Epidermal melanocyte (primary cell): ENCODE results near the gene SBSN.

Source experiments
- DNase-seq: peaks from one replicate; pipeline ENCODE4 v3.0.0; 2011; ENCODE audit warnings: low spot score; ENCODE audit not compliant: insufficient read length

Gene SBSN, protein sequence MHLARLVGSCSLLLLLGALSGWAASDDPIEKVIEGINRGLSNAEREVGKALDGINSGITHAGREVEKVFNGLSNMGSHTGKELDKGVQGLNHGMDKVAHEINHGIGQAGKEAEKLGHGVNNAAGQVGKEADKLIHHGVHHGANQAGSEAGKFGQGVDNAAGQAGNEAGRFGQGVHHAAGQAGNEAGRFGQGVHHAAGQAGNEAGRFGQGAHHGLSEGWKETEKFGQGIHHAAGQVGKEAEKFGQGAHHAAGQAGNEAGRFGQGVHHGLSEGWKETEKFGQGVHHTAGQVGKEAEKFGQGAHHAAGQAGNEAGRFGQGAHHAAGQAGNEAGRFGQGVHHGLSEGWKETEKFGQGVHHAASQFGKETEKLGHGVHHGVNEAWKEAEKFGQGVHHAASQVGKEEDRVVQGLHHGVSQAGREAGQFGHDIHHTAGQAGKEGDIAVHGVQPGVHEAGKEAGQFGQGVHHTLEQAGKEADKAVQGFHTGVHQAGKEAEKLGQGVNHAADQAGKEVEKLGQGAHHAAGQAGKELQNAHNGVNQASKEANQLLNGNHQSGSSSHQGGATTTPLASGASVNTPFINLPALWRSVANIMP

DNA sequence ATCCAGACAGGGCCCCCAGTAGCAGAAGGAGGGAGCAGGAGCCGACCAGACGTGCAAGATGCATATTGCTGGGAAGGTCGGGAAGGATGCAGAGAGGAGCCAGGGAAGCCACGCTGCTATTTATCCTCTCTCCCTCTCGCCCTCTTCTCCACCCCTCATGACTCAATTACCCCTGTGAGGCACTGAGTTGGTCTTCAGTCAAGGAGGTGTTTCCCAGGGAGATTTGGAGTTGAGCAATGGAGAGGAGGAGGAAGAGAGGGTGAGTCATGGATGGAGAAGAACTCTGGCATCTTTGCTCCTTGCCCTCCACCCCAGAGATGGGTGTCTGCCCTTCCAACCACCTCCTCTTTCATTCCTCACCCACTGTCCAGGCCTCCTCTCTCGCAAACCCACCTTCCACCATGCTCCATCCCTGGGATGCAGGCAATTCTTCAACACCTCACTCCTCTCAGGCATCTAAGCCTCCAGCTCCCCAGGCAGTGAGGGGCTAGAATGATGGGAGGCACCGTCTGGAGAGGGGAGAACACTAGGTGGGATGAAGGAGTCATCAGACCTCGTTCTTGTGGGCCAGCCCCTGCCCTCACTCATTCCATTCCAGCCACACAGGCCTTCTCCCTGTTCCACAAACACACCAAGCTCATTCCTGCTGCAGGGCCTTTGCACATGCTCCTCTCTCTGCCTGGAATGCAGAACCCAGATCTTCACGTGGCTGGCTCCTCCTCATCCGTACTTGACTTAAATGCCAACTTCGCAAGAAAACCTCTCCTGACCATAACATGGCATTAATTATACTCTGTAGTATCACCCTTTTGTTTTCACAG lies at the start of gene SBSN:
Gene SBSN (minus strand): TSS at position 94 of the 821 bp plus-strand sequence. CDS start 30 bp downstream, at position 64.
- DNase-seq = no peak

DNA sequence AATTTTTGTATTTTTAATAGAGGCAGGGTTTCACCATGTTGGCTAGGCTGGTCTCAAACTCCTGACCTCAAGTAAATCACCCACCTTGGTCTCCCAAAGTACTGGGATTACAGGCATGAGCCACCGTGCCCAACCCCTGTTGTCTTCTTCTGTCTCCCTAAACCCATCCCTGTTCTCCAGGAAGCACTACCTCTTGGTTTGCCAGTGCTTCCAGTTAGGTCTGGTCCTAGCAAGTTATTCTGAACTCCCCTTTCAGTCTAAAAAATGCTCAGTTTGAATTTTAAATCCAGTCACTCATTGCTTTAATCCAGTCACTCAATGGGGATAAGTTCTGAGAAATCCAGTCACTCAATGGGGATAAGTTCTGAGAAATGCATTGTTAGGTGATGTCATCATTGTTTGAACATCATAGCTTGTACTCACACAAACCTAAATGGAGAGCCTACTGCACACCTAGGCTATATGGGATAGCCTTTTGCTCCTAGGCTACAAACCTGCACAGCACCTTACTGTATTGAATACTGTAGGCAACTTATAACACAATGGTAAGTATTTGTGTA lies 43.4 kb upstream of the SBSN start:
- DNase-seq = no peak

DNA sequence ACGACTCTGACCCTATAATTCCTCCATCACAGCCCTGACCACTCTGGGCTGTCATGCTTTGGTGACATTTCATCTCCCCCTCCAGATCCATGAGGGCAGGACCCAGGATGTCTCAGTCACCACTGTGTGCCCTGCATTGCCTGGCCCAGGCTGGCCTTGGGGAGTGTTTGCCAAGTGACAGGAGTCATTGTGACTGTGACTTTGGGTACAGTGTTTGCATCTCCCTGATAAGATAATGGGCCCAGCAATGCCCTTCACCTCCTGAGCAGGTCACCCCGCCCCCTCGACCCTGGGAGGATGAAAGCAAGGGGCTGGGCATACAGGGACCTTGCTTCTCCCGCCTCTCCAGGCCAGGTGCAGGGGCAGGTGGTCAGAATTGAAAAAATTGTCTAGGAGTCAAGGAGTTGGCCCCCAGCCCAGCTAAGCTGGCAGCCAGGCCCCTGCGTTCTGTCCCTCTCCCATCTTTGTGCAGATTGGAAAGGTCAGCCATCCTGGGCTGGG lies 41.2 kb upstream of the SBSN start:
- no peak for DNase-seq

DNA sequence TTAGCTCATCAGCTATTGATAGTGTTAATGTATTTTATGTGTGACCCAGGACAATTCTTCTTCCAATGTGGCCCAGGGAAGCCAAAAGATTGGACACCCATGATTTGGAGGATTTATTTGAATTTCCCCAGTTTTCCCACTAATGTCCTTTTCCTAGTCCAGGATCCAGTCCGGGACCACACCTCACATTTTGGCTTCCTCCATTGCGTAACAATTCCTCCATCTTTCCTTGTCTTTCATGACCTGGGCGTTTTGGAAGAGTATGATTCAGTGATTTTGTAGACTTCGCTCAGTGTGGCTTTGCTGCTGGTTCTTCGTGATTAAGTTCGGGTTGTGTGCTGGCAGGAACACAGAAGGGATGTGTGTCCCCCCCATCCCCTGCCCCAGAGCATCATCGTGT lies 38.6 kb upstream of the SBSN start:
- DNase-seq = no peak

DNA sequence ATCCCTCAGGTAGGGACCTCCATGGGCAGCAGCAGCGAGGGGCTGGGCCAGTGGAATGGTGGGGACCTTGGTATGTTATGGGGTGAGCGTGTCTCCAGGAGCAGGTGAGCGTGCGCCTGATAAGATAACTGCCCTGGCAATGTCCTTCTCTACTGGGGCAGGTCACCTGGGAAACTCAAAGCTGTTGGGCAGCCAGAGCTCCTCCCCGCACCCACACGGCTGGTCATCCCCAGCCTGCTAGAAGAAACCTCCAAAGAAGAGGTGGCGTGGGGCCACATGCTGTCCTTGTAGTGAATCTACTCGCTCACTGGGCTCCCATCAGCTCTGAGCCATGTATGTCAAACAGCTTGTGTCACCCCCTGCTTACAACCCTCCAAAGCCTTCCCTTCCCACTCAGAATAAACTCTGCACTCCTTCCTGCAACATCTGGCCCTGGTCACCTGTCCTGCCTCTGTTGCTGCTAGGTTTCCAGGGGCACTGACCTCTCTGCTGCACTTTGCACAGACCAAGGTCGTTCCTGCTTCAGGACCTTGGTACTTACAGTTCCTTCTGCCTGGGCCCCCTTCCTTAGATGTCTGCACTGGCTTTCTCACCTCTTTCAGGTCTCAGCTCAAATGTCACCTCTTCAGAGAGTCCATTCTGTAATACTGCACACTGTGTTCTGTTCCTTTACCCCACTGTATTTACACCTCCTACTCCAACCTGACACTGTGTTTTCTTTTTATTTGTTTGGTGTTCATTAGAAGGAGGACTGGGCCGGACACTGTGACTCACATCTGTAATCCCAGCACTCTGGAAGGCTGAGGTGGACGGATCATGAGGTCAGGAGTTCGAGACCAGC lies 37.1 kb upstream of the SBSN start:
- no peak for DNase-seq

DNA sequence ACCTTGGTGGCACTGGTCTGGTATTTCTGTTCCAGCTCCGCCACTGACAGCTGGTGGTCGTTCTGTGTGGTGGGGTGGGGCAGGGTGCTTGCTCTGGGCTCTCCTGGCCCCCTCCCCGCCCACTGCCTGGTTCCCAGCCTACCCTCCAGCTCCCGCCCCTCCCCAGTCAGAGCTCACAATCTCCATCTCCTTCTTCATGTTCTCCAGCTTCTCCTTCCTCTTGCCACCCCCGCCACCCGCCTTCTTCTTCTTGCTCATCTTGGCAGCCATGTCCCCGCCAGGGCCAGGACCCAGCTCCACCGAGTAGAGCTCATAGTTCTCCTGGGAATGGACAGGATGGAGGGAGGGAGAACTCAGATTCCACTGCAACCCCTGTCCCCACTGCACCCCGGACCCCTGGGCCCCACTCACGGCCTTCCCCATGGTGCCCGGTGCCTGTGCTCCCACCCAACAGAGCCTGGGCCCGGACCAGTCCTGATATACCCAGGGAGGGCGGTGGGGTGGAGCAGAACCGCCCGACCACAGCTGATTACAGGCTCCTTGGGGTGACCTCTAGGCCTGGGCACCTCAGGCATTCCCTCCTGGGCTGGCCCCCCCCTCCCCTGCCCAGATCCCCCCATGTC lies 35.2 kb upstream of the SBSN start, which contains the start of gene ATP4A:
Gene ATP4A (minus strand): TSS at position 452 of the 623 bp plus-strand sequence. CDS start 29 bp downstream, at position 423.
- no peak for DNase-seq

DNA sequence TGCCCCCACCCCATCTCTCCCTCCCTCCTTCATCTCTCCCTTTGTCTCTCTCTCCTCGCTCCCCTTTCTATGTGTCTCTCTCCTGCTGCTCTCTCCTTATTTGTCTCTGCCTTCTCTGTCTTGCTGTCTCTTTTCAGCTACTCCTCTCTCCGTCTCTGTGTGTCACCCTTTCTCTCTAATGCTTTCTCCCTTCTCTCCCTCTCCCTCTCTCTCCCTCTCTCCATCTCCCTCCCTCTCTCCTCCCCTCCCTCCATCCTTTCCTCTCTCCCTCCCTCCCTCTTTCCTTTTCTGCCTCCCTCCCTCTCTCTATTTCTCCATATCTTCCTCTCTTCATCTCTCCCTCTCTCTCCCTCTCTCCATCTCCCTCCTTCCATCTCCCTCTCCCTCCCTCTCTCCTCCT lies 34.7 kb upstream of the SBSN start:
- DNase-seq = no peak

DNA sequence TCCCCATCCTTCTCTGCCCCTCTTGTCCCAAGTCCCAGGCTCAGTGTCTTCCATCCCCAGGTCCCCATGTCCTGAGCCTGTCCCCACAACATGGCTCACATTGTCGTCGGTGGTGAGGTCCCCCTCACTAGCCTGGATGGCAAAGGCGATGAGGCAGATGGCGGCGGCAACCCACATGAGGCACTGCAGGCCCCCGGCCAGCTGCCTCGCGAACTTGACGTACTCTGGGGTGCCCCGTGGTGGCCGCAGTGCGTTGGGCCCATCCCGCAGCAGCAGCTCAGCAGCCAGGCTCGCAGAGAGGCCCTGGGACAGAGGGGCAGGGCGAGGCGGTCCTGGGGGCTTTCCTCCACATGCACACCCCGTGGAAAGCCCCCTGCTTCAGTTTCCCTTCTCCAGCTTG lies 34.2 kb upstream of the SBSN start:
- no peak for DNase-seq

DNA sequence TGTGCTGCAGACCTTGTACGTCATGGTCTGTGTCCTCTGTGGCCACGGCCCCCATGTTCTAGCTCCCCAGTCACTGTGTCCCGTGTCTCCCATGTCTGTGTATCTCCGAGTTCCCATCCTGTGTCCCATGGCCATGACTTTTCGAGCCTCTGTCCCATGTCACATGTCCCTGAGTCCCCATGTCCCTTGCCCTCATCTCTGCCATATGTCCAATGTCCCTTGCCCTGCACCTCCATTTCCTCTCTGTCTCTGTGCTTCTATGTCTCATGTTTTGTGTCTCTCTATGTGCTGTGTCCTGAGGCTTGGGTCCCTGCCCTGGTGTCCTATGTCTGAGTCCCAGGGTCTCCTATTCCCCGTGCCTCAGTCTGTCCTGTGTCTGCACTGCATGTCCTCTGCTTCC lies 33.3 kb upstream of the SBSN start:
- DNase-seq = no peak

DNA sequence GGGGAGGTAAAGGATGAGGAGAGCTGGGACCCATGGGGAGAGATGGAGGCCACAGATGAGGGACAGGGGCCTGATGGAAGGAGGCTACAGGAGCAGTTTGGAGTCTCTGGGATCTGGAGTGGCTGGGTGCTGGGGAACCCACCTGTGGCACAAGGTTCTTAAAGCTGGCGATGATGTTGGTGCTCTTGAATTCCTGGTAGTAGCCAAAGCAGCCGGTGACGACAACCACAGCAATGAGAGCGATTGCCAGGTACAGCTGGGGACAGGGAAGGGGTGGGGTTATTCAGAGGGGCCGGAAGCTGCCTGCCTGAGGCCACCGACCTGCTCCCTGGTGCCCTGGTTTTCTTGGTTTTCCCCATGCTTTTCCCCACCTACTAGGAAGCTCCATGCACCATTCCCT lies 32.6 kb upstream of the SBSN start:
- no peak for DNase-seq

DNA sequence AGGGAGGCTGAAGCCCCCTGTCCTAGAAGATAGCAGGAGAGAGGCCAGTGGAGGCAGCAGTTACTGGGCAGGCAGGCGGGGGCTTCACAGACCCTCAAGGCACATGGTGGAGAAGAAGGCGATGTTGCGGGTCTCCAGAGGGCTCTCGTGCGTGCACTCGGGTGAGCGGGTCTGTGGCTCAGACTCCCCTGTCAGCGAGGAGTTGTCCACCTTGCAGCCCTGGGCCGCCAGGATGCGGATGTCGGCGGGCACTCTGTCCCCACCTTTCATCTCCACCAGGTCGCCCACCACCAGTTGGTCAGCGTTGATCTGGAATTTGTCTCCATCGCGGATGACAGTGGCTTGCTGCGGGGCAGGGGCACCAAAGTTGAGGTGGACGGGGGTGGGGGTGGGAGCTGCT lies 32.2 kb upstream of the SBSN start:
- DNase-seq = no peak

DNA sequence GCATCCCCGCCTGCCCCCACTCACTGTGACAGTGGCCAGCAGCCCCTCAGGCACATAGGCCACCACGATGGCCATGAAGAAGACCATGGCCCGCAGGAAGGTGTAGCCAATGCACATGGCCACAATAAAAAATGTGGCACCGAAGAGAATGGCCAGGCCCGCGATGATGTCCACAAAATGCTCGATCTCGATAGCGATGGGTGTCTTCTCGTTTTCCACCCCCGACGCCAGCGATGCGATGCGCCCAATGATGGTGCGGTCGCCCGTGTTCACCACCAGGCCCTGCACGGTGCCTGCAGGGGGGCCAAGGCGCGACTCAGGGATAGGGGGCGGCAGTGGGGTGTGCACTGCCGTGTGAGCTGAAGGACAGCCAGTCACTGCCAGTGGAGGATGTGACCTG lies 31.7 kb upstream of the SBSN start:
- no peak for DNase-seq

DNA sequence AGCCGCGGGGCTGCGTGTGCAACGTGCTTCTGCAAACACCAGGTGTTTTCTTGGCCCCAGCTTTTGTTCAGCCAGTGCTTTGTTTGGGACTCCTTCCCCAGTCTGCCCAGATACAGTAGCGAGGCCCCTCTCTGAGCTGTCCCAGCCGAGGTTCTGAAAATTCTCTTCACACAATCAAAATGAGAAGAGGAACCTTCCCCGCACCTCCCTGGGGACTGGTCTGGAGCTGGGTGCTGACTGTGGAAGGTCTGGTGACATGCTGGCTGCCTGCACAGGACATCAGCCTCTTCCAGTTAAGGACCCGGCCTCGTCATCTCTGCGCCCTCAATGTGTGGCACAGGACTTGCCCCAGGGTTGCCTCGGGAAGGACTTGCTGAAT lies 31.2 kb upstream of the SBSN start:
- no peak for DNase-seq

DNA sequence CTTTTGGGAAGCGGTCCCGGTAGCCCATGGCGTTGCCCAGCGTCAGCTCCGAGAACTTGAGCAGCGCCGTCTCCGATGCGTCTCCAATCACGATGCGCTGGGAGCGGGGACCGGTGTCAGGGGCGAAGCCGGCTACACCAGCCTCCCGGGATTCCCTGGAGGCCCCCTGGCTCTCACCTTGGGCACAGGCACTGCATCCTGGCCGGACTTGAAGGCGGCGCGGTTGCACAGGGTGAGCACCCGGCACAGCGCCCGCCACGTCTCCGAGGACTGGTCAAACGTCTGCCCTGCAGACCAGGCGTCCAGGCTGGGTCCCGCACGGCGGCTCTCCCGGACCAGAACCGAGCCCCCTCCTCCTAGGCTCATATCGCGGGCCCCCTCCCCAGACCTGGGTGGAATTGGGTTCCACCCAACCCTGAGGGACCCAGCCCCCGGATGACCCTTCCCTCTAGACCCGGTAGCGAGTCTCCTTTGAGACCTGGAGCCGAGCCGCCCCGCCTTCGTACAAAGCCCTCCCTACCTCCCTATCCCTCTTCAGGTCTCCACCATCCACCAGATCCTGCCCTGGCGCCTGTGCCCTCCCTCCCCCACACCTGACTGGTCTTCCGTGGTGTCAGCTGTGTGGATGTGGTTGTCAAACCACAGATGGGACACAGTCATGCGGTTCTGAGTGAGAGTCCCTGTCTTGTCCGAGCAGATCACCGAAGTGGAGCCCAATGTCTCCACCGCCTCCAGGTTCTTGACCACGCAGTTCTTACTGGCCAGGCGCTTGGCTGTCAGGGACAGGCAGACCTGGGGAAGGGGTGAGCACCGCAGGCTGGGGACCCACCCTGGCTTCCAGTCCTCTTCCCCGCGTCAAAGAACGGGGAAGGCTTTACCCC lies 30.5 kb upstream of the SBSN start:
- DNase-seq = no peak

DNA sequence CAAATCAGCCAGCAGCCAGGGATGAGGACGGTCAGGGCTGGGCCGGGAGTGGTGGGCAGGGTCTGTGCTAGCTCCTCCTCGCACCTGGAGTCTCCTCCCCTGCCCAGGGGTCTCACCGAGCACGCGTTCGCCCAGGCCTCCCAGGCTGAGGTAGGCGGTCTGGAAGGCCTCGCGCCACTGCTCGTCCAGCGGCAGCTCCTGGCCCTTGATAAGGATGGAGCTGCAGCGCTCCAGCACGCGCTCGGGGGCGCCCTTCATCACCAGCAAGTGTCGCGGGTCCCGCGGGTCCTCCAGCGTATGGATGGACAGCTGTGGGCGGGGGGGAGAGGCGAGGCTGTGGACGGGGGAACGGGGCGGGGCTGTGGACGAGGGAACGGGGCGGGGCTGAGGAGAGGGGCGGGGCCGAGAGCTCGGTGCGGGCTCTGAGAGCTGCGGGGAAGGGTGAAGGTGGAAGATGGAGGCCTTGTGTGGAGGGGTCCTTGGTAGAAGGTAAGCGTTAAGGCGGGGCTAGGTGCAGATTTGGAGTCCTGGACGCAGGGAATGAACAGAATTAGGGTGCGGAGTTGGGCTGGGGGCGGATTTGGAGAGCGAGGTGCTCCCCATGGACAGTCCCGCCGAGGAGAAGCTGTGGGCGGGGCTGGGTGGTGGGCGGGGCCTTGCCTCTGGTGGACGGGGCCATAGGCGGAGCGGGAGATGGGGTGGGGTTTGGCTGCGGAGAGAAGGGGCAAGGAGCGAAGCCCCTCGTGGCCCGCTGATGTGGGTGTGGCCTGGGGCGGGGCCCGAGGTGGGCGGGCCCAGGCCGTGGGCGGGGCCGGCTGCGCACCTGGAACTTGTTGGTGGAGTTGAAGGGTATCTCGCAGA lies 29.7 kb upstream of the SBSN start:
- no peak for DNase-seq

DNA sequence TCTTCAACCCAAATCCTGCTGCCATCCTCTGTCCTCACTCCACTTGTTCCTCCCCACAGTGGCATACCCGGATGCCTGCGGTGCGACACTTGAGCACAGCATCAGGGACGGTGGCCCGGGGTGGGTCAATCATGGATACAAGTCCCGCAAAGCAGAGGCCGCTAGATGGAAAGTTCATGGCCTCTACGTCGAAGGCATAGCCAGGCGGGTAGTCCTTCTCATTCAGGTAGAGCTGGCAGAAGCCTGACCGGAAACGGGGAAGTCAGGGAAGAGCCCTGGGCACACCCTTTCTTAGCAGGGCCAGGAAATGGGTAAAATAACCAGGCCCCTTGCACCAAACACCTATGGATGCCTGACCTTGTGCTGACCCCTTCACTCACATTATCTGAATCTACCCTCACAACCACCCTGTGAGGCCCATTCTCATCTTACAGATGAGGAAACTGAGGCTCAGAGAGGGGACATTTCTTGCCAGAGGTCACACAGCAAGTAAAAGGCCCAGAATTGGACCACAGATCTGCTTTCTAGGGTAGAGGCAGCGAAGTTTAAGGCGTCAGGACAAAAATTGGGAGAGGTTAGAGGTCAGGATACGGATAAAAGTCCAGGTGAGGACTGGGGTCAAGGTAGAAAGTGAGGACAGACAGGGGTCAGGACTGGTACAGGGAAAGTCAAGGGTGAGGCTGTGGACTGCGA lies 28.9 kb upstream of the SBSN start:
- no peak for DNase-seq

DNA sequence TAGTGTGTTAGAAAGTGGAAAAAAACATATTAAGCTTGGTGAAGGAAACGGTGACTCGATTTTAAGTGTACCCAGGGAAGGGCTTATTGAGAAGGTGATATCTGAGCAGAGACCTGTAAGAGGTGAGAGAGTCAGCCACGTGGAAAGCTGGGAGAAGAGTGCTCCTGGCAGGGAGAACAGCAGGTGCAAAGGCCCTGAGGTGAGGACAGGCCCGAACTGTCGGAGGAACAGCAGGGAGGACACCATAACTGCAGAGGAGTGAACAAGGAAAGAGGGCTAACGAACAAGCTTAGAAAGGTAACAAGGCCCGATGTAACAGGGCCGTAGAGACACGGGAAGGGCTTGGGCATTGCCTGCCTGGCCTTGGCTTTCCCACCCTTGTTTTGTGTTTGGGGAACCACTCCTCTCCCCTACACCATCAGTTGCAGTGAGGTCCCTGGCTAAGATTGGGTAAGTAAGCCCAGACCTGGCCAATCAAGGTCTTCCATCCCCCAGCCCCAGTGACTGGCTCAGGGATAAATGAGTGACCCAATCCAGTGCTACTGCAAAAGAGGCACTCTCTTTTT lies 28.0 kb upstream of the SBSN start:
- no peak for DNase-seq
